SK-N-SH (cell line): Measurements from ENCODE around the gene RAB21. TPM values are rescaled to one million over a fixed set of nuclear protein-coding genes. Genes with fewer than 3 reads are reported as not detected.
"Not testable (repeated sequence)": the region's sequence is repeated elsewhere in the genome, so short reads cannot be mapped to it uniquely, and the experiment has no call there.

ENCODE experiments used
- CTCF ChIA-PET: fragments of 300-600, 350-600 bp; formaldehyde crosslinking; extraction: SDS; loops from one replicate; lab custom pipeline; 2021; lab: Yijun Ruan, JAX
- POLR2A ChIA-PET: fragments of 350-600 bp; sonication (Branson Sonifier 250); formaldehyde crosslinking; extraction: SDS; loops from one replicate; lab custom pipeline; 2020; ENCODE audit warnings: antibody characterized with exemption, inconsistent platforms; lab: Yijun Ruan, JAX
- DNase-seq: peaks from one replicate; pipeline ENCODE4 v3.0.0; 2012
- H2AFZ ChIP-seq: fragments of 200-600 bp; sonication (generic); 2 replicates; pipeline ENCODE4 v1.8.1; 2016; ENCODE audit warnings: antibody characterized with exemption, mild to moderate bottlenecking, low read depth
- H3F3A ChIP-seq: fragments of 200-600 bp; sonication (generic); replicated peaks from 2 replicates; pipeline ENCODE3; 2016; ENCODE audit warnings: antibody characterized with exemption, mild to moderate bottlenecking; ENCODE audit not compliant: insufficient read depth
- H3K27ac ChIP-seq, 2 experiments: fragments of 200-500 bp in 1 of 2; fragments of 200-600 bp in 1 of 2; sonication (Bioruptor generic) in 1 of 2; sonication (generic), shearing (Covaris generic) in 1 of 2; 2 replicates each; pipeline versions ENCODE4 v1.5.1 to v1.6.1; 2014 to 2016; ENCODE audit warnings: low read depth in 2 of 2, inconsistent platforms in 1 of 2, low read length in 1 of 2, mild to moderate bottlenecking in 1 of 2, mixed read lengths in 1 of 2
- H3K27me3 ChIP-seq: fragments of 200-600 bp; sonication (generic), shearing (Covaris generic); 2 replicates; pipeline ENCODE4 v1.6.1; 2016; ENCODE audit warnings: mixed run types; ENCODE audit not compliant: insufficient read depth
- H3K36me3 ChIP-seq, 2 experiments: fragments of 200-500 bp in 1 of 2; fragments of 200-600 bp in 1 of 2; sonication (Bioruptor generic) in 1 of 2; sonication (generic) in 1 of 2; replicated peaks in 1 of 2; 2 replicates each; pipeline versions ENCODE3 to v1.5.1; 2014 to 2016; ENCODE audit warnings: low read length in 1 of 2, mild to moderate bottlenecking in 1 of 2; ENCODE audit not compliant: insufficient read depth in 2 of 2, control insufficient read depth in 1 of 2
- H3K4me1 ChIP-seq, 2 experiments: fragments of 200-500 bp in 1 of 2; fragments of 200-600 bp in 1 of 2; sonication (Bioruptor generic) in 1 of 2; sonication (generic), shearing (Covaris generic) in 1 of 2; 2 replicates each; pipeline versions ENCODE4 v1.5.1 to v1.6.1; 2014 to 2016; ENCODE audit warnings: low read depth in 1 of 2, low read length in 1 of 2, mixed run types in 1 of 2; ENCODE audit not compliant: insufficient read depth in 2 of 2, control insufficient read depth in 1 of 2
- H3K4me2 ChIP-seq: fragments of 200-600 bp; sonication (generic), shearing (Covaris generic); 2 replicates; pipeline ENCODE4 v1.6.1; 2017; ENCODE audit warnings: mixed run types
- H3K4me3 ChIP-seq, 2 experiments: fragments of 200-500 bp in 1 of 2; fragments of 200-600 bp in 1 of 2; sonication (Bioruptor generic) in 1 of 2; sonication (generic), shearing (Covaris generic) in 1 of 2; 2 replicates each; pipeline versions ENCODE4 v1.5.1 to v1.8.1; 2014 to 2016; ENCODE audit warnings: low read depth in 2 of 2, inconsistent platforms in 1 of 2, low read length in 1 of 2, mild to moderate bottlenecking in 1 of 2, mixed read lengths in 1 of 2, moderate library complexity in 1 of 2
- H3K79me2 ChIP-seq: fragments of 200-600 bp; sonication (generic); 2 replicates; pipeline ENCODE4 v1.8.1; 2017; ENCODE audit warnings: mild to moderate bottlenecking; ENCODE audit not compliant: insufficient read depth
- H3K9ac ChIP-seq: fragments of 200-600 bp; sonication (generic); 2 replicates; pipeline ENCODE4 v1.6.1; 2017; ENCODE audit warnings: mixed run types
- H3K9me2 ChIP-seq: fragments of 200-600 bp; sonication (generic); 2 replicates; pipeline ENCODE4 v1.6.1; 2017; ENCODE audit warnings: mixed run types
- H3K9me3 ChIP-seq: fragments of 200-600 bp; sonication (generic); 2 replicates; pipeline ENCODE4 v1.6.1; 2017; ENCODE audit warnings: mixed run types, mild to moderate bottlenecking, moderate library complexity
- H4K20me1 ChIP-seq: fragments of 200-600 bp; sonication (generic); 2 replicates; pipeline ENCODE4 v1.6.1; 2017; ENCODE audit warnings: mild to moderate bottlenecking, mixed run types; ENCODE audit not compliant: insufficient read depth
- ELF1 ChIP-seq: IDR thresholded peaks from 2 replicates; pipeline ENCODE4 v1.4.0; 2012
- FOXJ3 ChIP-seq: sonication (generic); formaldehyde crosslinking; IDR thresholded peaks from 2 replicates; pipeline ENCODE4 v1.5.1; 2020; ENCODE audit warnings: mild to moderate bottlenecking, missing genetic modification reagents
- JUND ChIP-seq: IDR thresholded peaks from 2 replicates; pipeline ENCODE4 v1.4.0; 2012
- RFX5 ChIP-seq: IDR thresholded peaks from 2 replicates; pipeline ENCODE4 v1.6.1; 2012; ENCODE audit warnings: mild to moderate bottlenecking, improper control_type of control experiment, low read length
- TCF12 ChIP-seq: IDR thresholded peaks from 2 replicates; pipeline ENCODE4 v1.4.0; 2012
- WGBS: methylation state at CpG from one replicate; pipeline ENCODE4 v1.1.6; 2017; ENCODE audit warnings: low lambda C conversion rate; 5-methylcytosine and 5-hydroxymethylcytosine counted together
- polyA plus RNA-seq, 3 experiments: library from polyadenylated mRNA; depleted of rRNA; stranded (reverse); fragments of >200 nt; gene quantifications; 2 replicates each; pipeline ENCODE4 v1.2.3, GENCODE V29; 2012
- TF ChIP-seq, protein P1 (sequence below): IDR thresholded peaks from 2 replicates; pipeline ENCODE4 v1.4.0; 2012; ENCODE audit warnings: low read depth, borderline replicate concordance

RAB21 gene
- polyA plus RNA-seq, 1 of the 3 experiments (the other 2 are of a cell fraction): 6.5 TPM

DNA sequence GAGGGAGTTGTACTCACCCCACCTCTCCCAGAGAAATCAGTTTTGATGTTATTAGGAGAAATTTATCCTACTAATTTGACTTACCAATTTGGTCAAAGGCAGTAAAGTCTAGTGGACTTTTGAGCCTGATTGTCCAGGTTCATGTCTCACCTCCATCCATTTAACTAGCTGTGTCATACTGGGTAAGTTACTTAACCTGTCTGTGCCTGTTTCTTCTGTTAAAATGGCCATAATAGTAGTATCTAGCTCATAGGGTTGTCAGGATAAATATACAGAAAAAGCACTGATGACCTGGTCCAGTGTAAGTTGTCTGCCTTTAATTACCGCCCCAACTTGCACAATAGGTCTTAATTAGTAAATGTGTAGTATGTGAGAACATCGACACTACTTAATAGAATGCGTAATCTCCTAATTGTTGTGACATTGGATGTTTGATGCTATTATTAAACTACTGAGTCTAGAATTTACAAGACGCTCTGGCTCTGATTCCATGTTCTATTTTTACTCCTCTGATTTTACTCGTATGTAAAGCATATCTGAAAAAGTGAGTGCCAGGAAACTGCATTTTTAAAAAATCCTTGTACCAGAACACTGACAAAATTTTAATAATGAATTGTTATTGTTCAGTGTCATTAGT lies 1.5 kb downstream of the RAB21 start (continued):
- TF ChIP-seq JUND: no peak

DNA sequence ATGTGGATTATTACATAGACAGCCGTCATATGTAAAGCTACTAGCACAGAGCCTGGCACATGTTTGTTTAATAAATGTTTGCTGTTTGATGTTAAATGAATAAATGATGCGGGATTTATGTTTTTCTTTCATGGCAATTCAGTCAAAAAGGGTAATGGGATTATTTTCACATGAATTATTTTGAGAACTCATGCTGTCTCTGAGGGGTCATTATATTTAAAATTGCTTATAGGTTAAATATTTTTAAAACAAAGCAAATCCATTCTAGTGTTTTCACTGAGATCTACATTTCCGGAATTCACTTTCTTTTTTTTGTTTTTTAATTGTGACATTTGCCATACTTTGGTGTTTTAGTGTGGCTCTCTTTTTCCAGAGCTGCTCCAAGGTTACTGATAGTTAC lies 5.3 kb downstream of the RAB21 start:
- Histone ChIP-seq H2AFZ (no peak overlapping the region), H3K79me2 (peaks cover 99% of the 10 kb centered on the region), H3K9me3 (no peaks in the 10 kb centered on the region), H3K9ac (no peak overlapping the region), H3F3A (peaks cover 4% of the 10 kb centered on the region), H4K20me1 (peaks cover 15% of the 10 kb centered on the region; the same call in 1 of the 2 replicates), H3K4me3 (no peak overlapping the region), H3K4me2 (no peak overlapping the region), H3K36me3 (peaks cover 14 to 42% of the 10 kb centered on the region in 2 experiments), H3K27ac (no peak overlapping the region), H3K9me2 (no peaks in the 10 kb centered on the region), H3K4me1 (peaks cover 0 to 11% of the 10 kb centered on the region in 2 experiments; a peak in 3 of 4 replicates), H3K27me3 (no peaks in the 10 kb centered on the region)
- CTCF ChIA-PET: interaction anchor here (1.6 kb wide), 1 partner anchor 11 kb away, joined by 5 read pairs; no protein-coding TSS in a partner anchor
- POLR2A ChIA-PET: no interaction called here
- DNase-seq: no peak
- TF ChIP-seq, protein P1, sequence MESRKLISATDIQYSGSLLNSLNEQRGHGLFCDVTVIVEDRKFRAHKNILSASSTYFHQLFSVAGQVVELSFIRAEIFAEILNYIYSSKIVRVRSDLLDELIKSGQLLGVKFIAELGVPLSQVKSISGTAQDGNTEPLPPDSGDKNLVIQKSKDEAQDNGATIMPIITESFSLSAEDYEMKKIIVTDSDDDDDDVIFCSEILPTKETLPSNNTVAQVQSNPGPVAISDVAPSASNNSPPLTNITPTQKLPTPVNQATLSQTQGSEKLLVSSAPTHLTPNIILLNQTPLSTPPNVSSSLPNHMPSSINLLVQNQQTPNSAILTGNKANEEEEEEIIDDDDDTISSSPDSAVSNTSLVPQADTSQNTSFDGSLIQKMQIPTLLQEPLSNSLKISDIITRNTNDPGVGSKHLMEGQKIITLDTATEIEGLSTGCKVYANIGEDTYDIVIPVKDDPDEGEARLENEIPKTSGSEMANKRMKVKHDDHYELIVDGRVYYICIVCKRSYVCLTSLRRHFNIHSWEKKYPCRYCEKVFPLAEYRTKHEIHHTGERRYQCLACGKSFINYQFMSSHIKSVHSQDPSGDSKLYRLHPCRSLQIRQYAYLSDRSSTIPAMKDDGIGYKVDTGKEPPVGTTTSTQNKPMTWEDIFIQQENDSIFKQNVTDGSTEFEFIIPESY: no peak
- no peak for TF ChIP-seq TCF12
- 96% methylated on average over 3 of the region's 3 CpGs for WGBS

DNA sequence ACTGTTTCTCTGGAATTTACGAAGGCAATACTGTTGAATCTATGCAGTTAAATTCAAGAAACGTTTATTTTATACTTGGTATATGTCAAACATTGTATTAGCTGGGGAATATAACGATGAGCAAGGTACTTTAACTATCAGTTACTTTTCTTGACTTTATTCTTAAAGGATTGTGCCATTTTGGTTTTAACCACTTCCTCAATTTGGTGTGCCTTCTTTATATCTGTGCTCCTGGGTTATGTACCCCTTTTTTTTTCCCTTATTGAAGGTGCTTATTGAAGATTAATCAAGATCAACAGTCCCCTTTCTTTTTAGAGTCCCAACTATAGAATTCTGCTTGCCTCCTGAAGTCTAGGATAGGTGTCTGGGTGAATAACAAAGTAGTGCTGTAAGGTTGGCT lies 5.8 kb downstream of the RAB21 start:
- H4K20me1 ChIP-seq: peaks cover 18% of the 10 kb centered on the region; the same call in 1 of the 2 replicates
- H3F3A ChIP-seq: peaks cover 4% of the 10 kb centered on the region
- TF ChIP-seq RFX5 (no peak), JUND (no peak), FOXJ3 (CRISPR knock-in tag) (no peak), ELF1 (no peak)
- H3K27ac ChIP-seq: no peak overlapping the region
- DNase-seq: no peak
- ChIA-PET POLR2A (no interaction called here), CTCF (interaction anchor here (1.6 kb wide), 1 partner anchor 11 kb away, joined by 5 read pairs; no protein-coding TSS in a partner anchor)
- no peak overlapping the region for H2AFZ ChIP-seq
- H3K9me3 ChIP-seq: no peaks in the 10 kb centered on the region
- 85% methylated on average over 3 of the region's 3 CpGs for WGBS
- H3K79me2 ChIP-seq: peaks cover 99% of the 10 kb centered on the region
- H3K27me3 ChIP-seq: no peaks in the 10 kb centered on the region
- H3K36me3 ChIP-seq: peaks cover 14 to 42% of the 10 kb centered on the region in 2 experiments
- H3K4me1 ChIP-seq: peaks cover 0 to 11% of the 10 kb centered on the region in 2 experiments; a peak in 3 of 4 replicates
- no peak overlapping the region for H3K9ac ChIP-seq
- no peak overlapping the region for H3K4me2 ChIP-seq
- H3K9me2 ChIP-seq: no peaks in the 10 kb centered on the region
- no peak overlapping the region for H3K4me3 ChIP-seq

DNA sequence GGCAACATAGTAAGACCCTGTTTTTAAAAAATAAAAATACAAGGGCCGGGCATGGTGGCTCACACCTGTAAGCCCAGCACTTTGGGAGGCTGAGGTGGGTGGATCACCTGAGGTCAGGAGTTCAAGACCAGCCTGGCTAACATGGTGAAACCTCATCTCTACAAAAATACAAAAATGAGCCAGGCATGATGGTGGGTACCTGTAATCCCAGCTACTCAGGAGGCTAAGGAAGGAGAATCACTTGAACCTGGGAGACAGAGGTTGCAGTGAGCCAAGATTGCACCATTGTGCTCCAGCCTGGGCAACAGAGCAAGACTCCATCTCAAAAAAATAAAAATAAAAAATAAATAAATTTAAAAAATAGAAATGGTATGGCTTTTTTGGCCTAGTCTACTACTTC lies 6.7 kb downstream of the RAB21 start:
- 88% methylated on average over 1 of the region's 1 CpG for WGBS
- H3K9me2 ChIP-seq, H2AFZ ChIP-seq, H3K9ac ChIP-seq, H3K27me3 ChIP-seq, POLR2A ChIA-PET, H3K9me3 ChIP-seq, H3K4me3 ChIP-seq, DNase-seq, H3F3A ChIP-seq, H3K27ac ChIP-seq, H3K4me2 ChIP-seq, H3K4me1 ChIP-seq: not testable (repeated sequence)
- H3K36me3 ChIP-seq: peaks cover 14 to 40% of the 10 kb centered on the region in 2 experiments
- CTCF ChIA-PET: interaction anchor here (0.6 kb wide), 1 partner anchor 77 kb away, joined by 3 read pairs; no protein-coding TSS in a partner anchor
- peaks cover 99% of the 10 kb centered on the region for H3K79me2 ChIP-seq
- H4K20me1 ChIP-seq: peaks cover 17% of the 10 kb centered on the region
